Fibroblast of villous mesenchyme (primary cell): Measurements from ENCODE around the gene ATP6V1F. TPM values are rescaled to one million over a fixed set of nuclear protein-coding genes. Genes with fewer than 3 reads are reported as not detected.
A peak's percentile ranks its signal among the peaks of the same experiment; 100 is the strongest.

Source experiments
- DNase-seq: peaks from one replicate; pipeline ENCODE4 v3.0.0-alpha.2; 2010; ENCODE audit warnings: low read depth
- H3K4me3 ChIP-seq: 2 replicates; pipeline ENCODE4 v1.5.1; 2011; ENCODE audit warnings: low read depth, mild to moderate bottlenecking, low read length
- total RNA-seq: library from RNA; depleted of rRNA; stranded (reverse); fragments of >200 nt; gene quantifications from 2 replicates; pipeline ENCODE4 v1.2.3, GENCODE V29; 2012
- TF ChIP-seq, protein P1 (sequence below): IDR thresholded peaks from 2 replicates; pipeline ENCODE4 v1.5.1; 2012; ENCODE audit warnings: low read depth, mild to moderate bottlenecking, low read length; ENCODE audit not compliant: insufficient read depth

The ATP6V1F gene
- total RNA-seq, 1 donor = 82.5 TPM

DNA sequence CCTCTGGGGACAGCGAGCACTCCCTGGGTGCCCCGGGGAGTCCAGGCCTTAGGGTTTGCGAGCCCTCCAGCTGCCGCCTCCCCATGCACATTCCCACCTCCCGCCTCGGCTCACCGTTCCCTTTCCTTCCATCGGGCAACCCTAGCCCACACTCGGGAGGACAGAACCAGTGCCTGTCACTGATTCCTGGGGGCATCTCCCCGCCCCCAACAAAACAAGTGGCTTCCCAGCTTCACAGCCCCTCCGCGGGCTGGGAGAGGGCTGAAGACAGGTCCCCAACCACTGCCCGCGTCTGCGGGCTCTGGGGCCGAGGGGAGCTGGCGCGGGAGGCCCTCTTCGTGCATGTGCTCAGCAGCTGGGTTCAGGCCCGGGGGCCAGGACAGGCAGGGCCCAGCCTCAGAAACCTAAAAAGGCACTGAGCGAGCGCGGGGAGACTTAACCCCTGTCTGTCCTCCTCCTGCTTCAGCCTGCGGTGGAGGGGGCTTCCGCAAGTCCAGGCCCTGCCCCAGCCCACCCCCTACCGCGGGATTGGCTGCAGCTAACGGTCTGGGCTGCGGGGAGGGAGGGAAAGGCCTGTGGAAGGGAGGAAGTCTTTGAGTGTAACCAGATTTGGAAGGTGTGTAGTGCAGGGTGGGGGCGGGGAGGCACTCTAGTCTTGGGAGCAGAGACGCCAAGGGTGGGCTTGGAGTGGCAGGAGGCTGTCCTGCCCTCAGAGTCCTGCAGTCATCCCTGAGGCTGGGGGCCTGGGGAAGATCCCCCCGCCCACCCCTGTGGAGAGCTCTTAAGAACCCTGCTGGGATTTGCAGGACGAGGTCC, 31.3 kb upstream of the ATP6V1F start:
- TF ChIP-seq, protein P1, sequence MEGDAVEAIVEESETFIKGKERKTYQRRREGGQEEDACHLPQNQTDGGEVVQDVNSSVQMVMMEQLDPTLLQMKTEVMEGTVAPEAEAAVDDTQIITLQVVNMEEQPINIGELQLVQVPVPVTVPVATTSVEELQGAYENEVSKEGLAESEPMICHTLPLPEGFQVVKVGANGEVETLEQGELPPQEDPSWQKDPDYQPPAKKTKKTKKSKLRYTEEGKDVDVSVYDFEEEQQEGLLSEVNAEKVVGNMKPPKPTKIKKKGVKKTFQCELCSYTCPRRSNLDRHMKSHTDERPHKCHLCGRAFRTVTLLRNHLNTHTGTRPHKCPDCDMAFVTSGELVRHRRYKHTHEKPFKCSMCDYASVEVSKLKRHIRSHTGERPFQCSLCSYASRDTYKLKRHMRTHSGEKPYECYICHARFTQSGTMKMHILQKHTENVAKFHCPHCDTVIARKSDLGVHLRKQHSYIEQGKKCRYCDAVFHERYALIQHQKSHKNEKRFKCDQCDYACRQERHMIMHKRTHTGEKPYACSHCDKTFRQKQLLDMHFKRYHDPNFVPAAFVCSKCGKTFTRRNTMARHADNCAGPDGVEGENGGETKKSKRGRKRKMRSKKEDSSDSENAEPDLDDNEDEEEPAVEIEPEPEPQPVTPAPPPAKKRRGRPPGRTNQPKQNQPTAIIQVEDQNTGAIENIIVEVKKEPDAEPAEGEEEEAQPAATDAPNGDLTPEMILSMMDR = no peak
- DNase-seq = peak; percentile 74
- peak overlapping the region; percentile 78 for H3K4me3 ChIP-seq

DNA sequence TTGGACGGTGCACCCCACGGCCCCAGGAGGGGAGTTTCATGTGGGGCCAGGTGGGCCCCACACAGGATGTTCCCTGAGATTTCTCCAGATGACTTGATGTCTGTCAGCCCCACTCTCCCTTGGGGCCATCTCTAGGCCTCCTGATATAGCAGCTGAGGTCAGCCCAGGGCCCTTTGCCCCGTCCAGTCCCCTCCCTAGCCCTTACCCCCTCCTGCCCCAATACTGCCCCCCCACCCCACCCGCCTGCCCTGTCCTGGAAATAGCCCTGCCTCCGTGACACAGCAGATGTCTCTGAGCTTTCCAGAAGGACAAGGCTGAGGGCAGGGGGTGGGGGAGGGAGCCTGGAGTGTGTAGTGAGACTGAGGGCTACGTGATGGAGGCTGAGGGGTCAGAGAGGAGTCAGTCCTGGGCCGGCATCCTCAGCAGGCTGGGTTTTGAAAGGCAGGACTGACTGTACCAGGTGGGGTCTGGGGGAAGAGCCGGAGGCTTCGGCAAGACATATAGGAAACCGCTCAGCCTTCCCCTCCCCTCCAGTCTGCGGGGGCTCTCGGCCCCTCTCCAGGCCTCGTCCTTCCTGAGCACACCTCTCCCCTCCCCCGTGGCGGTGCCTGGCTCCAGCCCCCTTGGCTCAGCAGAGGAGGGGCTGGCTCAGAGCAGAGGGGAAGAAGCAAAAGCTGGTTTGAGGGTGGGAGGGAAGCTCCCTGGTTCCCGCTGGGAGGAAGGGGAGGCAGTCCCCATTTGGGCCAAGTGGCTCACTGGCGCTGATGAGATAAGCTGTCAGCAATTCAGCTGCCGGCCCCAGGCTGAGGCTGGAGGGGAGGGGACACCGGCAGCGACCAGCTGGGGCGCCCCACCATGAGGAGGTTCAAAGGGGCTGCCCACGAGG, 30.4 kb upstream of the ATP6V1F start:
- peak overlapping the region; percentile 78 for H3K4me3 ChIP-seq
- TF ChIP-seq, protein P1 = no peak
- peak; percentile 31 for DNase-seq

DNA sequence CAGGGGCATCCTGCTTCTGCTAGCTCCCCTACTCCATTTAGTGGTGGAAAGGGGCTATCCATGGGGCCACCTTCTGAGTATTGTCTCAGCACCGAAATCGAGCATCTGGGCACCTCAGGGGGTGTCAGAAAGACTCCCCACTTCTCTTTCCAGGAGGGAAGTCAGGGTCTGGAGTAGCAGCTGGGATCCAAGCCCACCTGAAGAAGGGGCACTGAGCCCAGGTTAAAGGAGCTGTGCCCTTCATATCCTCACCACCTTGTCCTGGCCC, 29.8 kb upstream of the ATP6V1F start:
- no peak for DNase-seq
- peak overlapping the region; percentile 78 for H3K4me3 ChIP-seq
- TF ChIP-seq, protein P1 = no peak

DNA sequence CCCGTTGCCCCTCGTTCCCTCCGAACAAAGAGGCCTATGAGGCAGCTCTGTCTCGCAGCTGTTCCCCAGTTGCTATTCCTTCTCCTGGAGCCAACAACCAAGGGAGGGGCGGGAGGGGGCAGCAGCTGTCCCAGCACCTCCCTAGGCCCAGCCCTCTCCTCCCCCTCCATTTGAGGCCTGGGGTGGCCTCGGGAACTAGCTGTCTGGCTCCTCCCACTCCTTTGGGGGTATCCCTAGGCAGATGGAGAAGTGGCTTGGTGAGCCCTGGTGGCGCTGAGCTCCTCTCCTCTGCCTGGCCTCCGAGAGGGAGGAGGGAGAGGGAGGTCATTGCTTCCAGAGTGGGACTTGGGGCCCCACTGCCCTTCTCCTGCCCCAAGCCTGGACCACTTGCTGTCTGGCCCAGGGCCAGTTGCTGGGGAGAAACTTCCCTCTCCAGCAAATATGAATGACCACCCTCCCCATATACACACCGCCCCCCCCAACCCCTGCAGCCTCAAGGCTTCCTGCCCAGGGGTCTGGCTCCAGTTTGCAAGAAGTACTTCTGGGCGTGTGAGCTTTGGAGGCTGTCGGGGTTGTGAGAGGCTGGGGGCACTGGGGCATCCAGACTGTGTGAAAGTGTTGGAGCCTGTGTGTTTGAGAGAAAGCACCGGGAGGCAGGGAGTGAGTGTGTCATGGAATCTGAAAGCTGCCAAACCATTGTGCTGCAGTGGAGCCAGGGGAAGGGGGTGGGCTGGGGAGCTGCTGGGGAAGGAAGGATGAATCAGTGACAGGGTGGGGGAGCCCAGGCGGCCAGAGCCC, 29.3 kb upstream of the ATP6V1F start:
- peak; percentile 60 for DNase-seq

DNA sequence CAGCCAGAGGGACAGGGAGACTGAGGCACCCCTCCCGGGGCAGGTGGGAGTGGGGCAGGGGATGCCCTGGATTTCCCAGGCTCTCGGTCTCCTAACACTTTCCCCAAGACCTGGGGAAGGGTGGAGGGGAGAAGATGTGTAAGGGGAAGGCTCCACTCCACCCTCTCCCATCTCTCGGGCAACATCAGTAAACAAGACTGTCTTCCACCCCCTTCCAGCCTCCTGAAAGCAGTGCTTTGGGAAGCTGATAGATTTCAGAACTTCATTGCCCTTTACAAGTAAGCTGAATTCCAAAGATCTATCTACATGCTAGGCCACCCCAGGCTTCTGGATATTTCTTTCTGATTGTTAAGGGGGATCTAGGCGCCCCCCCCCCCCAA, 28.7 kb upstream of the ATP6V1F start:
- H3K4me3 ChIP-seq = no peak overlapping the region
- DNase-seq = peak; percentile 34
- TF ChIP-seq, protein P1 = no peak

More for the DNA sequence above, 29.3 kb upstream of the ATP6V1F start:
- TF ChIP-seq, protein P1 = no peak
- H3K4me3 ChIP-seq = peak overlapping the region; percentile 78

DNA sequence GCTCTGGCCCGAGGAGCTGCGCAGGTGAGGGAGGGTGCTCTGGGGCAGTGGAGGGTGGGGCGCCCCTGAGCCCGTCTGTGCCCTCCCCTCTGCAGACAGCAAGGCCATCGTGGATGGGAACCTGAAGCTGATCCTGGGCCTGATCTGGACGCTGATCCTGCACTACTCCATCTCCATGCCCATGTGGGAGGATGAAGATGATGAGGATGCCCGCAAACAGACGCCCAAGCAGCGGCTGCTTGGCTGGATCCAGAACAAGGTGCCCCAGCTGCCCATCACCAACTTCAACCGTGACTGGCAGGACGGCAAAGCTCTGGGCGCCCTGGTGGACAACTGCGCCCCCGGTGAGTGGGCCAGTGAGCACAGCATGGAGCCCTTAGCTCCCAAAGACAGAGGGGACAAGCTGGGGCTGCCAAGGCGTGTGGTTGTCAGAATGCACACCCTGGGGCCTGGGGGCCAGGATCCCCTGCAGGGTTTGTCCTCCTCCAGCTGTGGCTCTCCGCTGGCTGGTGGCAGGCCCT, 27.4 kb upstream of the ATP6V1F start:
- TF ChIP-seq, protein P1 = no peak
- no peak for DNase-seq
- no peak overlapping the region for H3K4me3 ChIP-seq
